PC-3 (cell line): ENCODE measurements around the gene MRPL24.

Source experiments
- CTCF ChIP-seq: fragments of 300-600 bp; sonication (generic); conservative IDR thresholded peaks from 2 replicates; pipeline ENCODE4 v1.5.1; 2017; ENCODE audit warnings: antibody characterized with exemption, low read depth, mild to moderate bottlenecking, low read length
- EZH2phosphoT487 ChIP-seq: fragments of 300-600 bp; sonication (generic); IDR thresholded peaks from 2 replicates; pipeline ENCODE4 v1.6.1; 2018; ENCODE audit warnings: mild to moderate bottlenecking, antibody characterized with exemption, low read length, borderline replicate concordance

GRCh38 chr1:156697481-156697880, 43.4 kb downstream of the MRPL24 start:
- TF ChIP-seq CTCF (no peak), EZH2phosphoT487 (no peak)
